GM23248 (cell line): Measurements from ENCODE around the gene DDN. TPM values are rescaled to one million over a fixed set of nuclear protein-coding genes. Genes with fewer than 3 reads are reported as not detected.
A peak's percentile ranks its signal among the peaks of the same experiment; 100 is the strongest.

ENCODE experiments used
- DNase-seq: peaks from one replicate; pipeline ENCODE4 v3.0.0-alpha.2; 2015
- H2AFZ ChIP-seq: fragments of 200-600 bp; sonication (generic); 2 replicates; pipeline ENCODE4 v1.6.1; 2016; ENCODE audit warnings: antibody characterized with exemption
- H3F3A ChIP-seq: fragments of 200-600 bp; sonication (generic); 2 replicates; pipeline ENCODE4 v1.6.1; 2016; ENCODE audit warnings: mild to moderate bottlenecking, antibody characterized with exemption, mixed run types; ENCODE audit not compliant: insufficient read depth
- H3K27ac ChIP-seq: fragments of 200-600 bp; sonication (generic); 2 replicates; pipeline ENCODE4 v1.5.1; 2016; ENCODE audit warnings: mild to moderate bottlenecking
- H3K27me3 ChIP-seq: fragments of 200-600 bp; sonication (generic); replicated peaks from 2 replicates; pipeline ENCODE4 v1.6.1; 2016; ENCODE audit warnings: mild to moderate bottlenecking; ENCODE audit not compliant: insufficient read depth
- H3K36me3 ChIP-seq: fragments of 200-600 bp; sonication (generic); 2 replicates; pipeline ENCODE4 v1.6.1; 2016; ENCODE audit warnings: low read depth, mild to moderate bottlenecking
- H3K4me1 ChIP-seq: fragments of 200-600 bp; sonication (generic); 2 replicates; pipeline ENCODE4 v1.6.1; 2016; ENCODE audit warnings: mild to moderate bottlenecking; ENCODE audit not compliant: insufficient read depth
- H3K4me2 ChIP-seq: fragments of 200-600 bp; sonication (generic); one replicate; pipeline ENCODE4 v1.6.1; 2016; ENCODE audit warnings: mild to moderate bottlenecking; ENCODE audit not compliant: unreplicated experiment
- H3K4me3 ChIP-seq: fragments of 200-600 bp; sonication (generic); 2 replicates; pipeline ENCODE4 v1.5.1; 2016; ENCODE audit warnings: mild to moderate bottlenecking
- H3K79me2 ChIP-seq: fragments of 200-600 bp; sonication (generic); 2 replicates; pipeline ENCODE4 v1.6.1; 2016; ENCODE audit warnings: mild to moderate bottlenecking; ENCODE audit not compliant: insufficient read depth
- H3K9ac ChIP-seq: fragments of 200-600 bp; sonication (generic); 2 replicates; pipeline ENCODE4 v1.6.1; 2016; ENCODE audit warnings: mild to moderate bottlenecking
- H3K9me2 ChIP-seq: fragments of 200-600 bp; sonication (generic); 2 replicates; pipeline ENCODE4 v1.6.1; 2016; ENCODE audit warnings: mixed run types, mild to moderate bottlenecking, moderate library complexity; ENCODE audit not compliant: insufficient read depth
- H3K9me3 ChIP-seq: fragments of 200-600 bp; sonication (generic); one replicate; pipeline ENCODE4 v1.6.1; 2017; ENCODE audit warnings: low read depth
- H4K20me1 ChIP-seq: fragments of 200-600 bp; sonication (generic); 2 replicates; pipeline ENCODE4 v1.6.0; 2016; ENCODE audit not compliant: insufficient read depth
- EZH2 ChIP-seq: fragments of 200-600 bp; sonication (generic); IDR thresholded peaks from 2 replicates; pipeline ENCODE4 v1.6.1; 2018; ENCODE audit warnings: antibody characterized with exemption, mild to moderate bottlenecking; ENCODE audit not compliant: insufficient read depth, poor library complexity, severe bottlenecking
- EZH2phosphoT487 ChIP-seq: fragments of 200-600 bp; sonication (generic); IDR thresholded peaks from 2 replicates; pipeline ENCODE4 v1.6.1; 2018; ENCODE audit warnings: antibody characterized with exemption, moderate library complexity, mild to moderate bottlenecking, low read depth; ENCODE audit not compliant: insufficient read depth
- WGBS, 2 experiments: methylation state at CpG; one replicate each; pipeline ENCODE4 v1.1.6; 2015 to 2017; ENCODE audit warnings: low lambda C conversion rate in 2 of 2, low coverage in 1 of 2; ENCODE audit errors: missing lambda C conversion rate in 2 of 2; 5-methylcytosine and 5-hydroxymethylcytosine counted together
- in situ Hi-C: fragments of 300-500 bp; cut with MboI; formaldehyde crosslinking; loops from 2 replicates; pipeline ENCODE4 v1.15.0; 2020
- polyA plus RNA-seq: library from polyadenylated mRNA; unstranded; fragments of >200 nt; fragmentation: Nextera tagmentation; extraction: Ambion mirVana; gene quantifications from 2 replicates; pipeline ENCODE4 v1.2.1, GENCODE V29; 2016
- total RNA-seq: library from RNA; depleted of rRNA; stranded (reverse); fragments of >200 nt; shearing (Covaris generic); gene quantifications from 2 replicates; pipeline ENCODE4 v1.2.3, GENCODE V29; 2014

Gene DDN
- total and polyA plus RNA-seq, 2 experiments from 2014 or later = not detected

DNA sequence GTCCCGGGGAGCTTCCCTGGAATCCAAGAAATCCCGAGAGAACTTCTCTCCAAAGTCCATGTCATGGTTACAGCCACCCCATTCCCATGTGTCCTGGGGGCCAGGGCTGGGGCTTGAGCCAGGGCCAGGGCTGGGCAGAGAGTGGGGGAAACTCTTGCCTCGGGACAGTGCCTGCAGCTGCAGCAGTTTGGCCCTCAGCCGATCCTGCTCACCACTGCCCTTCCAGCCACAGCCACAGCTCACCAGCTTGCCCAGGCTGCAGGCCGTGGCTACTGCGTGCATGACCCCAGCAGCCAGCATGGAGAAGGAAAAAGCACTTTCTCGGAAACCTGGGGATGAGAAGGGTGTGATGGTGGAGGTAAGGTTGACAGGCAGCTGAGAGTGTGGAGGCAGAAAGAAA, 31.2 kb downstream of the DDN start:
- Histone ChIP-seq H3K4me2 (no peak overlapping the region), H3K27me3 (peaks cover 6% of the 10 kb centered on the region; the same call in 1 of the 2 replicates), H2AFZ (no peak overlapping the region), H3K36me3 (no peaks in the 10 kb centered on the region), H3K79me2 (no peaks in the 10 kb centered on the region), H3K4me1 (peaks cover 18% of the 10 kb centered on the region), H3K9me3 (no peaks in the 10 kb centered on the region), H3K9me2 (no peaks in the 10 kb centered on the region), H3F3A (no peaks in the 10 kb centered on the region; the same call in 1 of the 2 replicates), H3K27ac (no peak overlapping the region), H4K20me1 (no peaks in the 10 kb centered on the region), H3K9ac (no peak overlapping the region), H3K4me3 (no peak overlapping the region)
- no peak for TF ChIP-seq EZH2phosphoT487
- no peak for TF ChIP-seq EZH2
- no peak for DNase-seq
- in situ Hi-C loops = no loop called here
- 68 to 75% methylated on average over 7 of the region's 7 CpGs for WGBS, 2 experiments

DNA sequence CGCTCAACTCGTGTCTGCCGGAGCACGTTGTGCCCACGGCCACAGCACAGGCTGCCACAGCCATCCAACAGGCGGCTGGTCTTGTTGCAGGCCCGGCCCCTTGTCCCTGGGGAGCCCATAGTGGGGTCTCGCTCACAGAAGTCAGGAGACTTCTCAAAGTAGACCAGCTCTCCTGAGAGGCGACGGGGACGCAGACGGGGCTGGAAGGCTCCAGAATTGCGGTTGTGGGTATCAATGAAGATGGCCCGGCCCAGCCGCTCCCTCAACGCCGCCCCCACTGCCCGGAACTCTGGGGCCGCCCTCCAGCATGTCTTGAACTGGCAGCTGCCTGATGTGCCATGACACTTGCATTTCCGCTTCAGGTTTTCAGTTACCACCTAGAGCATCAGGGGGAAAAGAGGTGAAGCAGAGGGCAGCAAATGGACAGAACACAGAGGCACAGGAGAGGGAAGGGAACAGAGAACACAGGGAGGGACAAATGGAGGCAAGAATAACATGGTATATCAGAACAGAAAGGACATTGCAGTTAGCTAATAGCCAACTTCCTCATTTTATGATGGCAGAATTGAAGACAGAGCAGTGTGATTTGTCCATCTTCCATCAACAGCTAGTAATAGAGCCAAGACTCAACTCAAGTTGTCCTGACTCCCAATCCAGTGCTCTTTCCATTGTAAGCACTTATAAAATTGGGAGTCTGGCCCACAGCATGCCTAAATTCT, 32.8 kb downstream of the DDN start:
- DNase-seq = no peak
- H3K27ac ChIP-seq = no peak overlapping the region
- H3K27me3 ChIP-seq = peaks cover 6% of the 10 kb centered on the region; the same call in 1 of the 2 replicates
- in situ Hi-C loops = no loop called here
- H3K9me2 ChIP-seq = no peaks in the 10 kb centered on the region
- WGBS, 2 experiments = 22 to 27% methylated on average over 20 of the region's 20 CpGs
- no peak overlapping the region for H3K9ac ChIP-seq
- H3K4me1 ChIP-seq = peaks cover 12% of the 10 kb centered on the region
- no peak overlapping the region for H3K4me2 ChIP-seq
- no peak overlapping the region for H2AFZ ChIP-seq
- no peak overlapping the region for H3K4me3 ChIP-seq
- H4K20me1 ChIP-seq = no peaks in the 10 kb centered on the region
- H3K79me2 ChIP-seq = no peaks in the 10 kb centered on the region
- TF ChIP-seq EZH2 = no peak
- TF ChIP-seq EZH2phosphoT487 = no peak
- H3K9me3 ChIP-seq = no peaks in the 10 kb centered on the region
- H3K36me3 ChIP-seq = no peaks in the 10 kb centered on the region
- 0 out of 2 replicates have a peak, but pooled peaks cover 5% of the 10 kb centered on the region for H3F3A ChIP-seq

DNA sequence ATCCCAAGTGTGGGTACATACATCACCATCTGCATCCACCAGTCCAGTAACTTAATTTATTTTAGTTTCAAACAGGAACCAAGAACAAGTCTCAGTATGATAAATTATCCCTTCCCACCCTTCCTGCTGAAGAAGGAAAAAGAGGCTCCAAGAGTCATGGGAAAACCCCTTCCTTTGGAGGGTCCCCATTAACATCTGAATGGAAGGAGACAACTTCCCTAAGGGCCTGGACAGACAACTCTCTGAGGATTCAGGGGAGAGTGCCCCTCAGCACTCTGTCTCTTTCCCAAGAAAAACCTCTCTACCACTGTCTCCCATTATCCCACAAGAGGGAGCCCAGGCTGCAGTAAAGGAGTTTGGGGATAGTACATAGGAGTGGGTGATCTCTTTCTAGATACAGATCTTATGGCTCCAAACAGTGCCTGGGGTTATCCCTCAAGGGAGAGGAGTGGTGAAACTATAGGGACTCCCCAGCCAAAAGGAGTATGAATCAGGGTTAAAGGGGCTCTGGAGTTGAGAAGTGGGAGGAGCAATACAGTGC, 33.8 kb downstream of the DDN start:
- Histone ChIP-seq H3K9ac (no peak overlapping the region), H3F3A (peaks cover 5% of the 10 kb centered on the region; the same call in 1 of the 2 replicates), H3K27me3 (peaks cover 4% of the 10 kb centered on the region; the same call in 1 of the 2 replicates), H2AFZ (no peak overlapping the region), H3K9me3 (no peaks in the 10 kb centered on the region), H3K27ac (no peak overlapping the region), H3K4me2 (no peak overlapping the region), H4K20me1 (no peaks in the 10 kb centered on the region), H3K79me2 (no peaks in the 10 kb centered on the region), H3K4me1 (peaks cover 8% of the 10 kb centered on the region; the same call in 1 of the 2 replicates), H3K9me2 (no peaks in the 10 kb centered on the region), H3K4me3 (no peak overlapping the region), H3K36me3 (no peaks in the 10 kb centered on the region)
- peak; percentile 49 for DNase-seq
- no peak for TF ChIP-seq EZH2
- TF ChIP-seq EZH2phosphoT487 = no peak
- in situ Hi-C loops = no loop called here

- Histone ChIP-seq H3K27me3 (no peaks in the 10 kb centered on the region; the same call in 1 of the 2 replicates), H2AFZ (no peak overlapping the region), H3K79me2 (peaks cover 5% of the 10 kb centered on the region), H3K9me2 (no peaks in the 10 kb centered on the region), H3F3A (peaks cover 10% of the 10 kb centered on the region; the same call in 1 of the 2 replicates), H3K4me2 (no peak overlapping the region), H3K4me3 (no peak overlapping the region), H3K27ac (no peak overlapping the region), H3K9ac (no peak overlapping the region), H3K9me3 (no peaks in the 10 kb centered on the region), H4K20me1 (no peaks in the 10 kb centered on the region), H3K4me1 (peaks cover 8% of the 10 kb centered on the region; the same call in 1 of the 2 replicates), H3K36me3 (no peaks in the 10 kb centered on the region)
- TF ChIP-seq EZH2phosphoT487 (no peak), EZH2 (no peak)
- in situ Hi-C loops = no loop called here
- peak; percentile 48 for DNase-seq
Observed at GRCh38 chr12:48961801-48962200, 37.4 kb downstream of the DDN start.
